Left ventricle myocardium inferior (tissue), 1 donor: Measurements from ENCODE around the gene FARS2. TPM values are rescaled to one million over a fixed set of nuclear protein-coding genes. Genes with fewer than 3 reads are reported as not detected.

Source experiments
- DNase-seq: peaks from one replicate; pipeline ENCODE4 v3.0.0-alpha.2; 2020
- H3K27ac ChIP-seq: fragments of 200-600 bp; replicated peaks from 2 replicates; pipeline ENCODE4 v1.8.0; 2021
- H3K27me3 ChIP-seq: fragments of 200-600 bp; 2 replicates; pipeline ENCODE4 v1.8.0; 2021; ENCODE audit warnings: low read depth
- H3K36me3 ChIP-seq: fragments of 200-600 bp; 2 replicates; pipeline ENCODE4 v1.8.0; 2021
- H3K4me1 ChIP-seq: fragments of 200-600 bp; 2 replicates; pipeline ENCODE4 v1.8.0; 2021
- H3K4me3 ChIP-seq: fragments of 200-600 bp; 2 replicates; pipeline ENCODE4 v1.8.0; 2021; ENCODE audit warnings: mild to moderate bottlenecking, moderate library complexity
- H3K9me3 ChIP-seq: fragments of 200-600 bp; replicated peaks from 2 replicates; pipeline ENCODE4 v1.8.0; 2021
- CTCF ChIP-seq: fragments of 200-600 bp; IDR thresholded peaks from 2 replicates; pipeline ENCODE4 v1.8.0; 2021; ENCODE audit warnings: antibody characterized with exemption, mild to moderate bottlenecking, borderline replicate concordance
- intact Hi-C: fragments of 100-400 bp; cut with micrococcal nuclease; formaldehyde crosslinking; loops from one replicate; pipeline ENCODE4 v1.11.0; 2022
- total RNA-seq: library from RNA; stranded (reverse); fragmentation: NEBNext Ultra II Directional; extraction: Animal tissue kit (Norgen Biotek cat#: 25700); gene quantifications from one replicate; pipeline ENCODE4 v1.2.1, GENCODE V29; 2021
- donor health status: DM: no; HTN: yes; CAD: no; lungs with severe emphysema.

FARS2 gene
- total RNA-seq, 1 donor from 2014 or later = 16.7 TPM

GRCh38 chr6:5249451-5250122, 11.7 kb upstream of the FARS2 start:
- DNase-seq = no peak
- intact Hi-C loops = no loop called here
- no peaks in the 10 kb centered on the region for H3K9me3 ChIP-seq
- no peak overlapping the region for H3K27ac ChIP-seq
- no peak for TF ChIP-seq CTCF
- no peaks in the 10 kb centered on the region for H3K4me1 ChIP-seq
- H3K27me3 ChIP-seq = no peaks in the 10 kb centered on the region
- H3K4me3 ChIP-seq = no peak overlapping the region
- peaks cover 15% of the 10 kb centered on the region for H3K36me3 ChIP-seq

- DNase-seq = no peak
- Histone ChIP-seq H3K36me3 (peaks cover 15% of the 10 kb centered on the region), H3K4me3 (no peak overlapping the region), H3K27ac (no peak overlapping the region), H3K4me1 (no peaks in the 10 kb centered on the region), H3K9me3 (no peaks in the 10 kb centered on the region), H3K27me3 (no peaks in the 10 kb centered on the region)
- intact Hi-C loops = no loop called here
- no peak for TF ChIP-seq CTCF
These were observed 10.9 kb upstream of the FARS2 start for GRCh38 chr6:5250451-5250850.

GRCh38 chr6:5250911-5251310, 10.4 kb upstream of the FARS2 start:
- no peaks in the 10 kb centered on the region for H3K9me3 ChIP-seq
- no peak for DNase-seq
- intact Hi-C loops = no loop called here
- H3K27ac ChIP-seq = no peak overlapping the region
- no peak for TF ChIP-seq CTCF
- H3K36me3 ChIP-seq = peaks cover 15% of the 10 kb centered on the region
- no peak overlapping the region for H3K4me3 ChIP-seq
- no peaks in the 10 kb centered on the region for H3K4me1 ChIP-seq
- no peaks in the 10 kb centered on the region for H3K27me3 ChIP-seq

GRCh38 chr6:5256952-5257351, 4.4 kb upstream of the FARS2 start:
- H3K36me3 ChIP-seq = peaks cover 7% of the 10 kb centered on the region
- no peaks in the 10 kb centered on the region for H3K9me3 ChIP-seq
- DNase-seq = no peak
- TF ChIP-seq CTCF = no peak
- H3K27me3 ChIP-seq = no peaks in the 10 kb centered on the region
- H3K4me1 ChIP-seq = peaks cover 24% of the 10 kb centered on the region
- H3K27ac ChIP-seq = no peak overlapping the region
- no peak overlapping the region for H3K4me3 ChIP-seq
- intact Hi-C loops = no loop called here

GRCh38 chr6:5257400-5257799, 3.9 kb upstream of the FARS2 start:
- Histone ChIP-seq H3K9me3 (no peaks in the 10 kb centered on the region), H3K27me3 (no peaks in the 10 kb centered on the region), H3K27ac (no peak overlapping the region), H3K36me3 (peaks cover 4% of the 10 kb centered on the region), H3K4me3 (no peak overlapping the region), H3K4me1 (peaks cover 29% of the 10 kb centered on the region)
- intact Hi-C loops = no loop called here
- no peak for TF ChIP-seq CTCF
- DNase-seq = no peak

GRCh38 chr6:5259428-5259827, 1.9 kb upstream of the FARS2 start:
- Histone ChIP-seq H3K4me3 (peak overlapping the region; percentile 82), H3K9me3 (no peaks in the 10 kb centered on the region), H3K27me3 (no peaks in the 10 kb centered on the region), H3K27ac (no peak overlapping the region), H3K4me1 (peaks cover 35% of the 10 kb centered on the region), H3K36me3 (no peaks in the 10 kb centered on the region)
- no peak for TF ChIP-seq CTCF
- intact Hi-C loops = no loop called here
- no peak for DNase-seq
